NCI-H2081 (cell line): ENCODE measurements around the gene KCNQ2.
"Not testable (repeated sequence)": the region's sequence is repeated elsewhere in the genome, so short reads cannot be mapped to it uniquely, and the experiment has no call there.

Experiments
- DNase-seq, 2 experiments: peaks; one replicate each; lab custom pipeline; 2025; lab: John Stamatoyannopoulos, UW

Gene KCNQ2

GRCh38 chr20:63490416-63490815, 18.0 kb upstream of the KCNQ2 start:
- no peak for DNase-seq

GRCh38 chr20:63488315-63489251, 16.1 kb upstream of the KCNQ2 start:
- DNase-seq: no peak

- no peak for DNase-seq
Observed at GRCh38 chr20:63487781-63488241, 15.4 kb upstream of the KCNQ2 start.

- no peak for DNase-seq
Observed at GRCh38 chr20:63487116-63487764, 14.8 kb upstream of the KCNQ2 start.

- no peak for DNase-seq
Observed at GRCh38 chr20:63486300-63486855, 13.9 kb upstream of the KCNQ2 start.

GRCh38 chr20:63484651-63485403, 12.4 kb upstream of the KCNQ2 start:
- no peak for DNase-seq

GRCh38 chr20:63484236-63484635, 11.8 kb upstream of the KCNQ2 start:
- no peak for DNase-seq

GRCh38 chr20:63483834-63484233, 11.4 kb upstream of the KCNQ2 start:
- no peak for DNase-seq

GRCh38 chr20:63482021-63482587, 9.6 kb upstream of the KCNQ2 start:
- DNase-seq: no peak

GRCh38 chr20:63481503-63481902, 9.0 kb upstream of the KCNQ2 start:
- no peak for DNase-seq

GRCh38 chr20:63479695-63480419, 7.4 kb upstream of the KCNQ2 start:
- not testable (repeated sequence) for DNase-seq

GRCh38 chr20:63478346-63479302, 6.2 kb upstream of the KCNQ2 start:
- DNase-seq: no peak

GRCh38 chr20:63477944-63478343, 5.5 kb upstream of the KCNQ2 start:
- DNase-seq: no peak

- no peak for DNase-seq
Observed at GRCh38 chr20:63477061-63477616, 4.7 kb upstream of the KCNQ2 start.

- no peak for DNase-seq
Observed at GRCh38 chr20:63475209-63475608, 2.8 kb upstream of the KCNQ2 start.

GRCh38 chr20:63473555-63474449, 1.3 kb upstream of the KCNQ2 start:
- DNase-seq: no peak

- no peak for DNase-seq
Observed at GRCh38 chr20:63472862-63473390, 471 bp upstream of the KCNQ2 start.

- no peak for DNase-seq
Observed at GRCh38 chr20:63471717-63471980, 806 bp downstream of the KCNQ2 start.
